Calu3 (cell line): ENCODE results near the gene THADA. TPM values are rescaled to one million over a fixed set of nuclear protein-coding genes. Genes with fewer than 3 reads are reported as not detected.

Experiments
- Bru-seq: library from RNA; stranded (reverse); fragments of 400-500 nt; gene quantifications from one replicate; lab custom pipeline; 2021; lab: Mats Ljungman, UMichigan
- BruChase-seq, 2 experiments: library from RNA; stranded (reverse); fragments of 400-500 nt; gene quantifications; one replicate each; lab custom pipeline; 2021; lab: Mats Ljungman, UMichigan
- BruUV-seq: library from RNA; stranded (reverse); fragments of 400-500 nt; replicated peaks from 2 replicates; lab custom pipeline; 2021; lab: Mats Ljungman, UMichigan
- CTCF ChIA-PET: fragments of 300-600 bp; sonication (Branson Sonifier 250); formaldehyde crosslinking; loops from one replicate; lab custom pipeline; 2022; ENCODE audit warnings: antibody characterized with exemption; lab: Charles Lee
- DNase-seq: peaks from one replicate; pipeline ENCODE4 v3.0.0; 2022
- H3K27ac Mint-ChIP-seq: one replicate; pipeline ENCODE4 v1.8.0; 2022; ENCODE audit warnings: mixed read lengths; ENCODE audit not compliant: unreplicated experiment
- H3K27me3 Mint-ChIP-seq: one replicate; pipeline ENCODE4 v1.8.0; 2022; ENCODE audit warnings: mixed read lengths; ENCODE audit not compliant: unreplicated experiment
- H3K36me3 Mint-ChIP-seq: one replicate; pipeline ENCODE4 v1.8.0; 2022; ENCODE audit warnings: mild to moderate bottlenecking, moderate library complexity, mixed read lengths; ENCODE audit not compliant: insufficient read depth, unreplicated experiment
- H3K4me1 Mint-ChIP-seq: one replicate; pipeline ENCODE4 v1.8.0; 2022; ENCODE audit warnings: mild to moderate bottlenecking, low read depth, mixed read lengths; ENCODE audit not compliant: unreplicated experiment
- H3K4me3 Mint-ChIP-seq: one replicate; pipeline ENCODE4 v1.8.0; 2022; ENCODE audit warnings: mild to moderate bottlenecking, low read depth, moderate library complexity, mixed read lengths; ENCODE audit not compliant: unreplicated experiment
- H3K9me3 Mint-ChIP-seq: one replicate; pipeline ENCODE4 v1.8.0; 2022; ENCODE audit warnings: low read depth, mixed read lengths; ENCODE audit not compliant: unreplicated experiment
- CTCF ChIP-seq: fragments of 200-600 bp; IDR thresholded peaks from one replicate; pipeline ENCODE4 v1.8.0; 2022; ENCODE audit warnings: antibody characterized with exemption; ENCODE audit not compliant: unreplicated experiment
- intact Hi-C: fragments of 100-400 bp; cut with micrococcal nuclease; formaldehyde crosslinking; loops from one replicate; pipeline ENCODE4 v1.10.0; 2022; ENCODE audit not compliant: unreplicated experiment
- long read RNA-seq: library from polyadenylated mRNA; stranded (forward); transcript quantifications from one replicate; pipeline ENCODE4 v2.0.0, GENCODE V29; 2022
- total RNA-seq: library from RNA; stranded (reverse); gene quantifications from 2 replicates; pipeline ENCODE4 v1.2.3, GENCODE V29; 2022

Gene THADA
- 35.5 and 39.9 TPM in 2 replicates for total RNA-seq
- percentile 81 among the genes with signal in this experiment for Bru-seq, nascent RNA
- percentile 61 among the genes with signal in this experiment for BruChase-seq, experiment 1, labeled RNA remaining after a 6-hour chase
- percentile 58 among the genes with signal in this experiment for BruChase-seq, experiment 2, labeled RNA remaining after a 2-hour chase
- long read RNA-seq, full-length matches to known transcripts, result 5 of 13 reads
- long read RNA-seq, partial matches to known transcripts, result 1 of 13 reads
- long read RNA-seq, other reads (novel, unspliced or antisense), result 7 of 13 reads

GRCh38 chr2:43595603-43596412 lies at the start of gene THADA:
THADA (minus strand) TSS chr2:43596038; CDS start chr2:43592392, 3,646 bp downstream.
- Mint-ChIP-seq H3K27ac (peak within 1 kb of the TSS; percentile 98), H3K9me3 (no peaks in the 10 kb centered on the region), H3K27me3 (no peaks in the 10 kb centered on the region), H3K4me3 (peak within 1 kb of the TSS; percentile 87), H3K36me3 (peaks cover 22% of the 10 kb centered on the region), H3K4me1 (peaks cover 23% of the 10 kb centered on the region)
- intact Hi-C loops, result no loop called here
- CTCF ChIA-PET, result interaction anchor here (0.9 to 1.8 kb wide), 3 partner anchors 9 to 178 kb away, joined by 3 to 9 read pairs (median 6); partner anchors contain the start of gene DYNC2LI1
- TF ChIP-seq CTCF, result no peak
- DNase-seq, result peak; percentile 98
- BruUV-seq, result no TSS peak

GRCh38 chr2:43643680-43644079 lies 47.8 kb upstream of the THADA start:
- BruUV-seq, result no TSS peak
- intact Hi-C loops, result loop anchor here (10.0 kb wide), 1 partner anchor 51 kb away; no protein-coding TSS in a partner anchor
- no peaks in the 10 kb centered on the region for H3K4me1 Mint-ChIP-seq
- DNase-seq, result no peak
- H3K36me3 Mint-ChIP-seq, result no peaks in the 10 kb centered on the region
- no peaks in the 10 kb centered on the region for H3K27me3 Mint-ChIP-seq
- no peak overlapping the region for H3K27ac Mint-ChIP-seq
- no peak for TF ChIP-seq CTCF
- no peak overlapping the region for H3K4me3 Mint-ChIP-seq
- peaks cover 3% of the 10 kb centered on the region for H3K9me3 Mint-ChIP-seq
- CTCF ChIA-PET, result no interaction called here

- Mint-ChIP-seq H3K9me3 (peaks cover 3% of the 10 kb centered on the region), H3K36me3 (peaks cover 8% of the 10 kb centered on the region), H3K4me1 (peaks cover 8% of the 10 kb centered on the region), H3K4me3 (no peak overlapping the region), H3K27me3 (no peaks in the 10 kb centered on the region), H3K27ac (no peak overlapping the region)
- no TSS peak for BruUV-seq
- no peak for TF ChIP-seq CTCF
- intact Hi-C loops, result loop anchor here (10.0 kb wide), 1 partner anchor 52 kb away; no protein-coding TSS in a partner anchor
- CTCF ChIA-PET, result no interaction called here
- DNase-seq, result no peak
These were observed 46.5 kb upstream of the THADA start for GRCh38 chr2:43642363-43642762.

- H3K27ac Mint-ChIP-seq, result peak within 1 kb of the TSS; percentile 55
- CTCF ChIA-PET, result interaction anchor here (0.7 to 1.4 kb wide), 4 partner anchors 11 to 824 kb away, joined by 3 to 5 read pairs (median 4); no protein-coding TSS in a partner anchor
- no peak for TF ChIP-seq CTCF
- peaks cover 3% of the 10 kb centered on the region for H3K9me3 Mint-ChIP-seq
- no peaks in the 10 kb centered on the region for H3K27me3 Mint-ChIP-seq
- no TSS peak for BruUV-seq
- DNase-seq, result peak; percentile 98
- H3K4me1 Mint-ChIP-seq, result peaks cover 50% of the 10 kb centered on the region
- H3K36me3 Mint-ChIP-seq, result peaks cover 19% of the 10 kb centered on the region
- intact Hi-C loops, result no loop called here
- H3K4me3 Mint-ChIP-seq, result peak within 1 kb of the TSS; percentile 78
These were observed 41.4 kb upstream of the THADA start, which contains the start of gene PLEKHH2 for GRCh38 chr2:43637030-43637803. PLEKHH2 (plus strand) TSS chr2:43637260; CDS start chr2:43644674, 7,414 bp downstream.
